K562 (cell line): Measurements from ENCODE around the gene NEUROD2. TPM values are rescaled to one million over a fixed set of nuclear protein-coding genes. Genes with fewer than 3 reads are reported as not detected.

Experiments
- HOXB6 ChIP-seq: fragments of 250-450 bp; sonication (Bioruptor Pico); IDR thresholded peaks from 2 replicates; pipeline ENCODE4 v1.5.1; 2022; ENCODE audit warnings: mild to moderate bottlenecking, borderline replicate concordance
- MED1 ChIP-seq: sonication (generic); formaldehyde crosslinking; IDR thresholded peaks from 2 replicates; pipeline ENCODE4 v1.8.1; 2023; ENCODE audit warnings: missing genetic modification reagents, borderline replicate concordance
- POU5F1 ChIP-seq: fragments of 150-350 bp; IDR thresholded peaks from 2 replicates; pipeline ENCODE4 v1.6.1; 2014; ENCODE audit warnings: borderline replicate concordance, low read length, low read depth, mild to moderate bottlenecking; ENCODE audit not compliant: partially characterized antibody
- polyA plus RNA-seq, 8 experiments: library from polyadenylated mRNA; depleted of rRNA in 4 of 8; stranded (reverse) in 5 of 8; unstranded in 3 of 8; fragments of >200 nt; fragmentation: Nextera tagmentation in 2 of 8; fragmentation: Illumina TruSeq in 1 of 8; extraction: Ambion mirVana in 2 of 8; extraction: Trizol in 1 of 8; gene quantifications; 2 replicates each; pipeline versions ENCODE4 v1.2.1 to v1.2.3, GENCODE V29; 2011 to 2014; ENCODE audit warnings: inconsistent platforms in 1 of 8, missing spikeins in 1 of 8
- total RNA-seq, 7 experiments: library from RNA; depleted of rRNA in 6 of 7; stranded (reverse); fragments of >200 nt in 6 of 7; fragmentation: Illumina TruSeq in 2 of 7; extraction: Trizol in 2 of 7; gene quantifications; 2 replicates each; pipeline versions ENCODE4 v1.2.1 to v1.2.3, GENCODE V29; 2011 to 2021; ENCODE audit warnings: low replicate concordance in 1 of 7

Gene NEUROD2
- total and polyA plus RNA-seq, 9 of the 15 experiments (the other 6 are each of a cell fraction or from before 2014, with no cell fraction given), result not detected

DNA sequence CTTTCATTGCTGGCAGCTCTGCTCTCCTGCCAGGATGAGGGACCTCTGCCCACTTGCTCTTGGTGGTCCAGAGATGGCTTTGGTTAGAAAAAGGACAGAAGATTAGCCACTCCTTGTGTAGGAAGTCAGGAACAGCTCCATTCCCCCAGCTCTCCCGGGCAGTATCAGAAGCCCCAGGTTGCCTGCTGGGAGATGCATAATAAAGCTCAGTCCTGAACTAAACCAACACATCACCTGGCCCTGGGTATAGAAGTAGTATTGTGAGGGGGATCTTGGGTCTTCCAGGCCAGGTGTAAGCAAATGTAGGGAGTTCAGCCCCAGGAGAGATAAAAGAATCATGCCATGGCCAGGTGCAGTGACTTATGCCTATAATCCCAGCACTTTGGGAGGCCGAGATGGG is 52.4 kb downstream of the NEUROD2 start (continued):
- TF ChIP-seq HOXB6, result no peak
- no peak for TF ChIP-seq MED1 (CRISPR knock-in tag)
- TF ChIP-seq POU5F1, result no peak

Other genes starting within 250 kb of the NEUROD2 start
Only the 7 nearest of the 11 such genes appear.
- not detected in 2 replicates for gene PPP1R1B, start 19.0 kb upstream of the NEUROD2 start, total RNA-seq (2014; rRNA removed)
- gene PPP1R1B, start 19.0 kb upstream of the NEUROD2 start, total RNA-seq (2014; rRNA removed; fragmentation: Illumina TruSeq; extraction: Trizol), result 0.07 TPM in 1 of 2 replicates, not detected in the other
- gene PPP1R1B, start 19.0 kb upstream of the NEUROD2 start, total RNA-seq (2015; rRNA removed; fragmentation: Illumina TruSeq; extraction: Trizol), result not detected in 2 replicates
- gene PPP1R1B, start 19.0 kb upstream of the NEUROD2 start, total RNA-seq (2021), result 0.18 TPM in 1 of 2 replicates, not detected in the other
- gene PPP1R1B, start 19.0 kb upstream of the NEUROD2 start, polyA plus RNA-seq (2011; rRNA removed), result 0.10 TPM in 1 of 2 replicates, not detected in the other
- gene PPP1R1B, start 19.0 kb upstream of the NEUROD2 start, polyA plus RNA-seq (2014; fragmentation: Illumina TruSeq; extraction: Trizol), result 0.10 TPM in 1 of 2 replicates, not detected in the other
- gene PPP1R1B, start 19.0 kb upstream of the NEUROD2 start, polyA plus RNA-seq (2014; fragmentation: Nextera tagmentation; extraction: Ambion mirVana), result under 1 TPM in 1 of 2 experiments, not detected in 1; 0.07 TPM
- not detected in 2 replicates for gene PPP1R1B, start 19.0 kb upstream of the NEUROD2 start, polyA plus RNA-seq (2014; rRNA removed)
- gene STARD3, start 29.2 kb upstream of the NEUROD2 start, total RNA-seq (2014; rRNA removed), result 41.1 and 46.0 TPM in 2 replicates
- gene STARD3, start 29.2 kb upstream of the NEUROD2 start, total RNA-seq (2014; rRNA removed; fragmentation: Illumina TruSeq; extraction: Trizol), result 18.6 and 22.0 TPM in 2 replicates
- gene STARD3, start 29.2 kb upstream of the NEUROD2 start, total RNA-seq (2015; rRNA removed; fragmentation: Illumina TruSeq; extraction: Trizol), result 31.6 and 32.1 TPM in 2 replicates
- gene STARD3, start 29.2 kb upstream of the NEUROD2 start, total RNA-seq (2021), result 60.2 and 69.3 TPM in 2 replicates
- gene STARD3, start 29.2 kb upstream of the NEUROD2 start, polyA plus RNA-seq (2011; rRNA removed), result 64.4 and 64.9 TPM in 2 replicates
- gene STARD3, start 29.2 kb upstream of the NEUROD2 start, polyA plus RNA-seq (2014; fragmentation: Illumina TruSeq; extraction: Trizol), result 51.1 and 62.4 TPM in 2 replicates
- gene STARD3, start 29.2 kb upstream of the NEUROD2 start, polyA plus RNA-seq (2014; fragmentation: Nextera tagmentation; extraction: Ambion mirVana), result 1 to 10 TPM in 1 of 2 experiments, under 1 TPM in 1; 0.63 to 1.9 TPM
- gene STARD3, start 29.2 kb upstream of the NEUROD2 start, polyA plus RNA-seq (2014; rRNA removed), result 79.9 and 87.0 TPM in 2 replicates
- 0.82 and 1.2 TPM in 2 replicates for gene TCAP, start 57.4 kb upstream of the NEUROD2 start, total RNA-seq (2014; rRNA removed)
- gene TCAP, start 57.4 kb upstream of the NEUROD2 start, total RNA-seq (2014; rRNA removed; fragmentation: Illumina TruSeq; extraction: Trizol), result 0.29 and 0.33 TPM in 2 replicates
- 0.98 and 1.4 TPM in 2 replicates for gene TCAP, start 57.4 kb upstream of the NEUROD2 start, total RNA-seq (2015; rRNA removed; fragmentation: Illumina TruSeq; extraction: Trizol)
- gene TCAP, start 57.4 kb upstream of the NEUROD2 start, total RNA-seq (2021), result 1.1 and 1.4 TPM in 2 replicates
- 0.58 and 0.67 TPM in 2 replicates for gene TCAP, start 57.4 kb upstream of the NEUROD2 start, polyA plus RNA-seq (2011; rRNA removed)
- 0.65 and 0.73 TPM in 2 replicates for gene TCAP, start 57.4 kb upstream of the NEUROD2 start, polyA plus RNA-seq (2014; fragmentation: Illumina TruSeq; extraction: Trizol)
- gene TCAP, start 57.4 kb upstream of the NEUROD2 start, polyA plus RNA-seq (2014; fragmentation: Nextera tagmentation; extraction: Ambion mirVana), result not detected
- gene TCAP, start 57.4 kb upstream of the NEUROD2 start, polyA plus RNA-seq (2014; rRNA removed), result 0.86 and 1.4 TPM in 2 replicates
- gene PNMT, start 60.5 kb upstream of the NEUROD2 start, total RNA-seq (2014; rRNA removed), result 15.8 and 18.1 TPM in 2 replicates
- 2.0 and 3.0 TPM in 2 replicates for gene PNMT, start 60.5 kb upstream of the NEUROD2 start, total RNA-seq (2014; rRNA removed; fragmentation: Illumina TruSeq; extraction: Trizol)
- 9.0 and 9.6 TPM in 2 replicates for gene PNMT, start 60.5 kb upstream of the NEUROD2 start, total RNA-seq (2015; rRNA removed; fragmentation: Illumina TruSeq; extraction: Trizol)
- 17.2 and 17.4 TPM in 2 replicates for gene PNMT, start 60.5 kb upstream of the NEUROD2 start, total RNA-seq (2021)
- 3.3 and 5.8 TPM in 2 replicates for gene PNMT, start 60.5 kb upstream of the NEUROD2 start, polyA plus RNA-seq (2011; rRNA removed)
- gene PNMT, start 60.5 kb upstream of the NEUROD2 start, polyA plus RNA-seq (2014; fragmentation: Illumina TruSeq; extraction: Trizol), result 3.1 and 9.3 TPM in 2 replicates
- gene PNMT, start 60.5 kb upstream of the NEUROD2 start, polyA plus RNA-seq (2014; fragmentation: Nextera tagmentation; extraction: Ambion mirVana), result 1 to 10 TPM in 1 of 2 experiments, under 1 TPM in 1; 0.55 to 1.5 TPM
- 17.8 and 20.0 TPM in 2 replicates for gene PNMT, start 60.5 kb upstream of the NEUROD2 start, polyA plus RNA-seq (2014; rRNA removed)
- gene PGAP3, start 80.1 kb upstream of the NEUROD2 start, total RNA-seq (2014; rRNA removed), result 4.5 and 5.5 TPM in 2 replicates
- 2.1 and 4.0 TPM in 2 replicates for gene PGAP3, start 80.1 kb upstream of the NEUROD2 start, total RNA-seq (2014; rRNA removed; fragmentation: Illumina TruSeq; extraction: Trizol)
- gene PGAP3, start 80.1 kb upstream of the NEUROD2 start, total RNA-seq (2015; rRNA removed; fragmentation: Illumina TruSeq; extraction: Trizol), result 3.9 and 5.2 TPM in 2 replicates
- gene PGAP3, start 80.1 kb upstream of the NEUROD2 start, total RNA-seq (2021), result 7.5 and 9.4 TPM in 2 replicates
- 5.3 and 6.0 TPM in 2 replicates for gene PGAP3, start 80.1 kb upstream of the NEUROD2 start, polyA plus RNA-seq (2011; rRNA removed)
- 5.5 and 5.9 TPM in 2 replicates for gene PGAP3, start 80.1 kb upstream of the NEUROD2 start, polyA plus RNA-seq (2014; fragmentation: Illumina TruSeq; extraction: Trizol)
- gene PGAP3, start 80.1 kb upstream of the NEUROD2 start, polyA plus RNA-seq (2014; fragmentation: Nextera tagmentation; extraction: Ambion mirVana), result under 1 TPM; 0.38 to 0.76 TPM
- 5.6 and 7.1 TPM in 2 replicates for gene PGAP3, start 80.1 kb upstream of the NEUROD2 start, polyA plus RNA-seq (2014; rRNA removed)
- gene ERBB2, start 92.1 kb upstream of the NEUROD2 start, total RNA-seq (2014; rRNA removed), result 3.3 and 3.5 TPM in 2 replicates
- 2.7 and 2.8 TPM in 2 replicates for gene ERBB2, start 92.1 kb upstream of the NEUROD2 start, total RNA-seq (2014; rRNA removed; fragmentation: Illumina TruSeq; extraction: Trizol)
- gene ERBB2, start 92.1 kb upstream of the NEUROD2 start, total RNA-seq (2015; rRNA removed; fragmentation: Illumina TruSeq; extraction: Trizol), result 2.5 and 3.2 TPM in 2 replicates
- 4.6 and 5.6 TPM in 2 replicates for gene ERBB2, start 92.1 kb upstream of the NEUROD2 start, total RNA-seq (2021)
- gene ERBB2, start 92.1 kb upstream of the NEUROD2 start, polyA plus RNA-seq (2011; rRNA removed), result 3.2 and 4.7 TPM in 2 replicates
- 3.4 and 4.2 TPM in 2 replicates for gene ERBB2, start 92.1 kb upstream of the NEUROD2 start, polyA plus RNA-seq (2014; fragmentation: Illumina TruSeq; extraction: Trizol)
- gene ERBB2, start 92.1 kb upstream of the NEUROD2 start, polyA plus RNA-seq (2014; fragmentation: Nextera tagmentation; extraction: Ambion mirVana), result under 1 TPM; 0.74 to 0.79 TPM
- 4.1 and 6.3 TPM in 2 replicates for gene ERBB2, start 92.1 kb upstream of the NEUROD2 start, polyA plus RNA-seq (2014; rRNA removed)
- 80.6 and 95.1 TPM in 2 replicates for gene MIEN1, start 122.6 kb upstream of the NEUROD2 start, total RNA-seq (2014; rRNA removed)
- 58.3 and 61.3 TPM in 2 replicates for gene MIEN1, start 122.6 kb upstream of the NEUROD2 start, total RNA-seq (2014; rRNA removed; fragmentation: Illumina TruSeq; extraction: Trizol)
- gene MIEN1, start 122.6 kb upstream of the NEUROD2 start, total RNA-seq (2015; rRNA removed; fragmentation: Illumina TruSeq; extraction: Trizol), result 66.3 and 70.2 TPM in 2 replicates
- 65.7 and 67.9 TPM in 2 replicates for gene MIEN1, start 122.6 kb upstream of the NEUROD2 start, total RNA-seq (2021)
- gene MIEN1, start 122.6 kb upstream of the NEUROD2 start, polyA plus RNA-seq (2011; rRNA removed), result 60.8 and 81.8 TPM in 2 replicates
- gene MIEN1, start 122.6 kb upstream of the NEUROD2 start, polyA plus RNA-seq (2014; fragmentation: Illumina TruSeq; extraction: Trizol), result 114 and 142 TPM in 2 replicates
- gene MIEN1, start 122.6 kb upstream of the NEUROD2 start, polyA plus RNA-seq (2014; fragmentation: Nextera tagmentation; extraction: Ambion mirVana), result 10 to 100 TPM; 70.5 to 78.9 TPM
- gene MIEN1, start 122.6 kb upstream of the NEUROD2 start, polyA plus RNA-seq (2014; rRNA removed), result 103 and 135 TPM in 2 replicates